Brain pericyte (primary cell): ENCODE data around the gene CMTM5.

Source experiments
- DNase-seq: peaks from one replicate; pipeline ENCODE4 v3.0.0-alpha.2; 2012; ENCODE audit warnings: low read depth, low spot score

CMTM5 gene

DNA sequence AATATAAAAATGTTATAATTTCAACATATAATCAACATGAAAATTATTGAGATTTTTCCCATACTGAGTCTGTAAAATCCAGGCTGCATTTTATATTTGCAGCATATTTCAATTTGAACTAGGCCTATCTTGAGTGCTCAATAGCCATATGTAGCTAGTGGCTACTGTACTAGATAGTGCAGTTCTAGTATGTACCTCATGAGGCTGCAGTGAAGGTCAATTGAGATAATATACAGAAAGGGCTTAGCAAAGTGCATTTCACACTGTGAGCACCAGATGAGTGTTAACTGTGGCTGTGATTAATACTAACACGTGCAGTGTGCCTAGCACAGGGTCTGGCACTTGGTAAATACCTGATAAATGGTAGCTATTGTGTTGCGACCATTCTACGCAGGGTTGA is 18.8 kb upstream of the CMTM5 start:
- DNase-seq, result no peak

DNA sequence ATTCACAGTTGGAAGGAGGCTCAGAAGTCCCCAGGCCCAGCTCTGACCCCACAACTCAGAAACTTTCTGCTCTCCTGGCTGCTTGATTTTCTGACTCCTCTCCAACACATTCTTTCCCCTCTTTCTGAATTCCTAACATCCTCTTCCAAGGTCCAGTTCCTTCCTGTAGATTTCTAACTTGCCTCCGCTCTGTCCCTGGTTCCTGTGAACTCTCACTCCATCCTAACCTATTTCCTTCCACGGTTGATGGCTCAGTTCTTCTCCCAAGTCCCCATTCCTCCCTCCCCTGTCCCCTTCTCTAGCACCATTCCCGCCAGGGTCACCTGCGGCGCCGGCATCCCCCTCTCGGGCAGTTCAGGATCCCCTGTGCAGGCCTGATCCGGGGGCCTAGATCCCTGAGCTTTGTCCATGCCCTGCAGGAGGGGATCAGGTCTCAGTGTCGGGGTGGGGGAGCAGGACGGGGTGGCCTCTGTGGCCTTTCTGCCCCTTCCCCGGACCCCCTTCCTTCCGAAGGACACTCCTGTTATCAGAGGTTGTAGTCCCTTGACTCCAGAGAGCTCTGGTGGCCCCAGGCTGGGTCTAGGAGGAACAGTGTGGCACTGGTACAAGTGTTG is 18.2 kb upstream of the CMTM5 start:
- no peak for DNase-seq

DNA sequence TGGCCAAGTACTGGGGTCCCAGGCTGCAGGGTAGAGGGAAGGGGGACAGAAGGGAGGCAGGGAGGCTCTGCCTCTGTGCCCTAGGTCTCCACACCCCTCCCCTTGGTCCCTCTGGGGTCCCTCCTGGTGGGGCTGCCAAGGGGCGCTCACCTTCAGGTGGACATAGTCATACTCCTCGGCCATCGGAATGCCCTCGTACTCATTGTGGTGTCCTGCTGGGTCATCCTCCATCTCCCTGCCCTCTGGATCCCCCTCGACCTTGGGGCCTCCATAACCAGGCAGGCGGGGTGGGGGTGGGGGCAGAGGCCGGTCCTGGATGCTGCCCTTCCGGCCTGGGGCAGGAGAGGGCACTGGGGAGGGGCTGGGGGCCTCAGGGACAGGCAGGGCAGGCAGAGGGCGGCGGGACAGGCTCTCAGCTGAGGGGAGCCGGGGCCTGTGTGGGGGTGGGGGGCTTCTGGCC is 17.6 kb upstream of the CMTM5 start:
- no peak for DNase-seq

DNA sequence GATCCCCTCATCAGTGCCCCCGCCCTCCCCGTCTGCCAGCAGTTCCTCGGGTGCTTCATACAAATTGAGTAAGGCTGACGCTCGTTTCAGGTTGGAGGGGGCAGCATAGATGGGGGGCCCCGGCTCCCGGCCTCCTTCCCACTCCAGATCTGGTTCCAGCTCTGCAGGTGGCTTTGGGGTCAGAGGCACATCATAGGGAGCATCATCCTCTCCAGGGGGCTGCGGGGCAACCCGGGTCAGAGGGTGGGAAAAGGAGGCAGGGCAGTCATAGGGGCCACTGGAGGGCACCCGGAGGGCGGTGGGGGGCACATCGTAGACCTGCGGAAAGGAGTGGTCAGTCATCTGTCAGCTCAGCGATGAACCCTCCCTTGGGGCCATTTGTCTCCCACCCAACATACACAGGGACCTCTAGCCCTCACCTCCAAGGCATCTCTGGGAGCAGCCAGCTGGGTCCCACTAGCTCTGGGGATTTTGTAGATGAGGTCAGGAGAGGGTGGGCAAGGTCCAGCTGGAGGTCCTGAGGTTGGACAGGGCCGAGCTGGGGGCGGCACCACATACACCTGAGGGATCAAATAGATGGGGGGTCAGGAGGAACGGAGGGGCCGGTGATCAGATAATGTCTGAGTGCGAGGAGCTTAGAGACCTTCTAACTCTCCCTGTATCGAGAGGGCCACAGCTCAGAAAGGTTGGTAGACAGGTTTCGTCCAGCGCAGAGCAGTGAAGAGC is 17.0 kb upstream of the CMTM5 start:
- DNase-seq, result no peak

DNA sequence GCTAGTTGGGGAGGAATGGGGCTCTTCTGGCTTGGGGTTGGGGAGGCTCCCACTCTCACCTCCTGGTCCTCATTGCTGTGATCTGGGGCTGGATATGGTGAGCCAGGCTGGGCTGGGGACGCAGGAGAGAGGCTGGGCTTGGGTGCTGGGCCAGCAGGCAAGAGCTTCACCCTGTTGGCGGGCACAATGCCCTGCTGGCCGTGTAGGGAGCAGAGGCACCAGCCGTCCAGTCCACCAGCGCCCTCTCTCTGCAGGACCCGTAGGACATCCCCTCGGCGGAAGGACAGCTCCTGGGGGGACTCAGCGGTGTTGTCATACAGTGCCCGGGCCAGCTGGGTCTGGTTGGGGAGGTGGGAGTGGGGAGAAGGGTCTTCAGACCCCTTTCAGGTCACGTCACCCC is 16.4 kb upstream of the CMTM5 start:
- DNase-seq, result no peak

DNA sequence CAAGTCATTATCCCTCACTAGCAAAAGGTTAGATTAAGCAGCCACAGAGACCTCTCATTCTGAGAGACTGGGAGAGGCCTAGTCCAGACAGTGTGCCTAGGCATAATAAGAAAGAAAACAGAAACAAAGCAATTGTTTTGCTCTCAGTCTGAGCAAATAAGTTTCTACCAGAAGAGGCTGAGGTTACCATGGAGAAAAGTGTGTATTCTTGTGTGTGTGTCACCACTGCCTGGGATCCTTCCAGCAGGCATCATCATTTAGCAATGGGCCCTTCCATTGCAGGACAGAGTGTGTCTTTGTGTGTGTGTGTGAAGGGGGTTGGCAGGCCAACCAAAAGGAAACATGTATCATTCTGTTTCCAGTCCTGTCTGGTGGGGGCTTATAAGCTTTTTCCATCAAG is 15.5 kb upstream of the CMTM5 start:
- DNase-seq, result no peak

DNA sequence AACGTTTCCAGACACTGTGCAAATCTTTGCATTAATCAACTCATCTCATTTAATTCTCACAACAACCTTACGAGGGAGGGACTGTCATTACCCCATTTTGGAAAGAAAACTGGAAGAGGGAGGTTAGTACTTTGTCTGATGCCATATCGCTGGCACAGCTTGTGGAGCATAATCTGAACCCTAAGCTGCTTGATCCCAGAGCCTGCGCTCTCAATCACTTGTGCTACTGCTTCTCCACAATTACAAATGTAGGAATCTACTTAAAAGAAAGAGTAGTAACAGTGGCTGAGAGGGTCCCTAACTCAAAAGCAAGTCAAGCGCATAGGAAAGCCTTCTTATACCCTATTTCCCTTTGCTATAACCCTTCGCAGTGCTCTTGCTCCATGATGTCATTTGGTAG is 15.1 kb upstream of the CMTM5 start:
- DNase-seq, result no peak

DNA sequence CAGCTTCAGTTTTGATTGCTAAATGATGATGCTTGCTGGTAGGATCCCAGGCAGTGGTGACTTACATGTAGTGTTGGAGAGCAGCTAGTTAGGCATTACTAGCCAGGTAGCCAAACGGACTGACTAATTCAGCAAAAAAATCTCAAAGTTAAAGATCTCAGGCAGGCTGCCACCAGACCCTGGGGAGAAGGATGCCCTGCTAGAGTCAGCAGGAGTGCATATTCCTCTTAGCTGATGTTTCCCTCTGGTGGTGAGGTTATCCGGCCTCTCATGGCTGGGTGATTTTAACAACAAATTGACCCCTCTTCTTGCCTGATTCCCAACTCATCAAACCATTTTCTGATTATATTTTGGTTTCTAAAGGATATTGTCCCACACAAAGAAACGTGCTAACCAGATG is 14.6 kb upstream of the CMTM5 start:
- DNase-seq, result no peak

DNA sequence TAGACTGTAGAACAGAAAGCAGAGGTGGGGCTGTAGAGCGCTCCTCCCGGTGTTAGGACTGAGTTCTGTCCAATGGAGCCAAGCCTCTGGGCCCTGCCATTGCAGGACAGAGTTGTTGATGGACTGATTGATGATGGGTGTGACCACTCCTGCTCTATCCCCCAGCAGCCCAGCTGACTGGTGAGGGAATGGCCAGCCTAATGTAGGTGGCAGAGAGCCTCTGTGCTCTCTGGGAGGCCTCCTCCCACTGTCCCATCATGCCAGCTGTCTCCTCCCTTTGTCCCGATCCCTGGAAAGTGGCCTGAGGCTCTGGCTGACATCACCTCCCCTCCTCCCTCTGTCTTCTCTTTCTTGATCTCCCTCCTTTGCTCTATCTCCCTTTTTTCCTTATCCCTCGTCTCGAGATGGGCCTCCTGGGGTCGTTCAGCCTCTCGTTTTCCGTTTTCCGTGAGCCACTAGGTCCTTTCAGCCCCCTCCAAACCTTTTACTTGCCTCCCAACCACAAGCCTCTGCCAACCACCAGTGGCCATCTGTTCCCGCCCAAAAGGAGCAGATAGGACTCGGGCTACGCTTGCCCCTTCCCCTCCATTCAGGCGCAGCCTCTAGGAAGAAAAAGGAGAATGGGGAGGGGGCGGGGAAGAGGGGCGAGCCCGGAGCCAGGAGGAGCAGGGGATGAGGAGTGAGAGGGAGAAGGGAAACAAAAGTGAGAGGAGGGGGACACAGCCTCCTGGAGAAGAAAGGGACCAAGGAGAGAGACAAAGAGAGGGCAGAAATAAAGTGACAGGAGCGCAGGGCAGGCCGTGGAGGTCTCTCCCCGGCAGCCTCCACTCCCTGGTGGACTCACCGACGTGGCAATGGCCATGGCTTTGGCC is 12.4 kb upstream of the CMTM5 start:
- no peak for DNase-seq

DNA sequence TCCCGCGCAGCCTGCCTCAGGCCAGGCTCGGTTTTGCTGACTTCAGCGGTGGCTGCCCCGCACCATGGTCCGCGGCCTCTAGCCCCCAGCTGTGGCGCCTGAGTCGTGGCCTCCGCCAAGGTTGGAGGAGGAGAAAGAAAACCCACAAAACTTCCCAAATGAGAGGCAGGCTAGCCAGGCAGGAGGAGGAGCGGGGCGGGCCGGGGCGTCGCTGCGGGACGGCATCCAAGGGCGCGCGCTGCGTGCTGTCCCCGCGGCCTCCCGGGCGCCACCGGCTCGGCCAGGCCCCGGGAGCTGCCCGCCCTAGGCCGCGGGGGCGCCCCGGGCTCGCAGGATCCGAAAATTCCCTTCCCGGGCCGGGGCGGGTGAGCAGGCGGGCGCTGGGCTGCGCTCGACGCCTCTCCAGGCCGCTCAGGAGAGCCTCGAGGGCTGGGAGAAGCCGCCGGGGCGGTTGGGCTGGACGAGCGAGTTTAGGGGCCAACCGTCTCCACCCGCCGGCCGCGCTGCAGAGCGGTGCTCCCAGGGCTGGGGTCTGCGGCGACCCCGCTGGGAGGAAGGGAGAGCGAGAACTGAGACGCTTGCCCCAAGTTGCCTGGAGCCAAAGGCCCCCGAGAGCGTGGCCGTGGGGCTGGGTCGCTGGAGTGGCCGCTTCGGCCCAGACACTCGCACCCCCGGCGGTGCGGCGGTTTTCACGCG is 11.7 kb upstream of the CMTM5 start, which contains the start of gene EFS:
TSS of gene EFS (minus strand) at position 137 of the 696 bp plus-strand sequence. CDS start 147 bp downstream, outside the sequence.
- DNase-seq, result no peak

DNA sequence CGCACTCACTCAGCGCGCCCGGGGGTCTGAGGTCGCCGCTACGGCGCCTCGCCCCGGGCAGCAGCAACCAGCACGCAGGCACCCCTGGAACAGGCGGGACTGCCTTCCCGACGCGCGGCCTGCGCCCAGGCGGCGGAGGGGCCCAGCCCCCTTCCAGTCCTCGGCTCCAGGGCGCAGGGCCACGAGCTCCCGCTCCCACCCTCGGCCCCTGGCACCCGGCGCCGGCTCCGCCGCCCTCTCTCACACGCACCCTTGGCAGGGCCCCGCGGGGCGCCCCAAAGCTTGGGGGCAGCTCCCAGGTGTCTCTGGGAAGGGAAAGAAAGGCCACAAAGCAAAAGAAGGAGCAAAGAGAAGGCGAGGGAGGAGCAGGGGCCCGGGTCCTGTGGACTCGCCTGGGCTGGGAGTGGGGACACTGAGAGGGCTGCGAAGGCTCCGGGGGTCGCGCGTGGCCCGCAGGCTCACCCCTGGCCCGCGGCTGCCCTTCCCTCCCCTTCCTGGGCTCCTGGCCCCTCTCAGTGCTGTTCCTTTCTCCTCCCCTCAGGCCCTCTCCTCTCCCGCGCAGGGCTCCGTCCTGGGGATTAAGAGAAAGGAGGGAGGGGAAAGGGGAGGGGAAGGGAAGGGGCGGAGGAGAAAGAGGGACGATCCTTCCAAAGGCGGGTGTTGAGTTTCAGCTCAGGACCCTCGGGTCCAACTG is 11.0 kb upstream of the CMTM5 start:
- DNase-seq, result no peak

DNA sequence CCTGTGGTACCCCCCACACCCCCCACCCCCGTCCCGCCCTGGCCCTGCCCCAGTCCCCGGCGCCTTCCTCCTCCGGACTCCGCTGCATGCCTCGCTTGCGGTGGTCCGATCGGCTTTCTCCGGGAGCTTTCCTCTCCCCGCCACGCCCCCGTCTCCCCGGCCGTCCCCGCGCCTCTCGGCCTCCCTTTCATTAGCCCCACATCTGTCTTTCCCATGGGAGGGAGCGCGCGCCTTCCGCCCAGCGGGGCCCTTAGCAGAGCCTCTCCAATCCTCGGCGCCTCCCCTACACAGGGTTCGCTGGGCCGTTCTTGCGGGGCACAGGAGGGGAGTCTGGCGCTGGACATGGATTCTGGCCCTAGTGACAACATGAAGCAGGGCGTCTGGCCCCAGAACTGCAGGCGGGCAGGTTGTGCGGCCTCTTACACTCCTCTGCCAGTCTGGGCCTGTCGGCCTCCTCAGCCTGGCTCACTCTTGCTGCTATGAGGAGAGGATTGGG is 10.4 kb upstream of the CMTM5 start:
- DNase-seq, result no peak

DNA sequence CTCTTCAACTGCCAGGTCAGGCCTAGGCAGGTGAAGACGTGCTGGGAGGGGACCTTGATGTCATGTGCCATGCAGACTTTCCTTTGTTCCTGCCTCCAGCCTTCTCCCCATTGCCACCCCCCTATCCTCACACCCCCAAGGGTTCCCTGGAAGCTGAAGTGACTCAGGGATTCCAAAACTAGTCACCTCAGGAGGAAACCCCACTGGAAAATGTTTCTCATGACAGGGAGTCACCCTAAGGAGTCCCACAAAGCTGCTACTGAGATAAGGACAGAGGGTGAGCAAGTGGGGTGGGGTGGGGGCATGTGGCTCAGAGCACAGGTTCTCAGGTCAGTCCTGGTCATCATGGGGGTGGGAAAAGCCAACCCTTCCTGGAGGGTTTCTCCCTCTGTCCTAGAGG is 6.6 kb upstream of the CMTM5 start:
- no peak for DNase-seq

DNA sequence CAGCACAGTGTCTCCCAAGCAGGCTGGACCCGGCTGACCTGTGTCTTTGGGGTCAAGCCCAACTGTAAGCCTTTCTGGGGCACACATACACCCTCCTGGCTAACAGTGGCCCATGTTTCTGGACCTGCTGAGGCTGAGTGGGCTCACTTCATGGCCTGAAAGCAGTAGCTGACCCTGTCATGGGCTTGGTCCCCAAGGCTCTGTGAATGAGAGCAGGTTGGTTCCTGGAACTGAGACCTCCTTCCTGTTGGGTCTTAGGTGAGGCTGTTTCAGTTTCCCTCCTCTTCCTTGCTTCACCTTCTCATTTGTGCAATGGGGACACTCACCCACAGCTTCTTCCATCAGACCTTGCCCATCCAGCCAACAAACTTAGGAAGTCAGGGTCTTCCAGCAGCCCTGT is 5.0 kb upstream of the CMTM5 start:
- no peak for DNase-seq

DNA sequence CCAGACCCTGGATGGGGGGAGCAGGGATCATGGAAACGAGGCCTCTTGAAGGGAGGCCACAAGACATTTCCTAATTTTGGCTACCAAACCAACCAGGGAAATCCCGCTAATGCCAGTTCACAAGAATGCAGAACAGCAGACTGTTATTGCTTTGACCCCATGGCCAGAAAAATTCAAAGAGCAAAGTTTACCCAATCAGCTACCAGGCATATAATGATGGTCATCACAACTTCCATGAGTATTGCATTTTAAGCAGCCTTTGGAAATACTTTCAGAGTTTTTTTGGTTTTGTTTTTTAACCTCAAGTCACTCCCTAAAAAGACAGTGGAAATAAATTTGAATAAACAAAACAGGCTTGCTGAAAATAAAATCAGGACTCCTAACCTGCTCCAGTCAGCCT is 4.3 kb upstream of the CMTM5 start, which contains the start of gene IL25:
TSS of gene IL25 (plus strand) at position 301 of the 400 bp plus-strand sequence.
- DNase-seq, result no peak

DNA sequence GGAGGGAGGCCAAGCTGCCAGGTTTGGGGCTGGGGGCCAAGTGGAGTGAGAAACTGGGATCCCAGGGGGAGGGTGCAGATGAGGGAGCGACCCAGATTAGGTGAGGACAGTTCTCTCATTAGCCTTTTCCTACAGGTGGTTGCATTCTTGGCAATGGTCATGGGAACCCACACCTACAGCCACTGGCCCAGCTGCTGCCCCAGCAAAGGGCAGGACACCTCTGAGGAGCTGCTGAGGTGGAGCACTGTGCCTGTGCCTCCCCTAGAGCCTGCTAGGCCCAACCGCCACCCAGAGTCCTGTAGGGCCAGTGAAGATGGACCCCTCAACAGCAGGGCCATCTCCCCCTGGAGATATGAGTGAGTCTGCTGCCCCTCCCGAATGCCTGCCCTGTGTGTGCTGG is 3.8 kb upstream of the CMTM5 start:
- DNase-seq, result no peak

DNA sequence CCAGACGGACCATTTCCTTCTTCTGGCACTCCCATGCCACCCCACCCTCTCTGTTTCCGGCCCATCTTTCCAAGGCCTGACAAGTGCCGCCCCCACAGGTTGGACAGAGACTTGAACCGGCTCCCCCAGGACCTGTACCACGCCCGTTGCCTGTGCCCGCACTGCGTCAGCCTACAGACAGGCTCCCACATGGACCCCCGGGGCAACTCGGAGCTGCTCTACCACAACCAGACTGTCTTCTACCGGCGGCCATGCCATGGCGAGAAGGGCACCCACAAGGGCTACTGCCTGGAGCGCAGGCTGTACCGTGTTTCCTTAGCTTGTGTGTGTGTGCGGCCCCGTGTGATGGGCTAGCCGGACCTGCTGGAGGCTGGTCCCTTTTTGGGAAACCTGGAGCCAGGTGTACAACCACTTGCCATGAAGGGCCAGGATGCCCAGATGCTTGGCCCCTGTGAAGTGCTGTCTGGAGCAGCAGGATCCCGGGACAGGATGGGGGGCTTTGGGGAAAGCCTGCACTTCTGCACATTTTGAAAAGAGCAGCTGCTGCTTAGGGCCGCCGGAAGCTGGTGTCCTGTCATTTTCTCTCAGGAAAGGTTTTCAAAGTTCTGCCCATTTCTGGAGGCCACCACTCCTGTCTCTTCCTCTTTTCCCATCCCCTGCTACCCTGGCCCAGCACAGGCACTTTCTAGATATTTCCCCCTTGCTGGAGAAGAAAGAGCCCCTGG is 1.2 kb upstream of the CMTM5 start:
- no peak for DNase-seq

DNA sequence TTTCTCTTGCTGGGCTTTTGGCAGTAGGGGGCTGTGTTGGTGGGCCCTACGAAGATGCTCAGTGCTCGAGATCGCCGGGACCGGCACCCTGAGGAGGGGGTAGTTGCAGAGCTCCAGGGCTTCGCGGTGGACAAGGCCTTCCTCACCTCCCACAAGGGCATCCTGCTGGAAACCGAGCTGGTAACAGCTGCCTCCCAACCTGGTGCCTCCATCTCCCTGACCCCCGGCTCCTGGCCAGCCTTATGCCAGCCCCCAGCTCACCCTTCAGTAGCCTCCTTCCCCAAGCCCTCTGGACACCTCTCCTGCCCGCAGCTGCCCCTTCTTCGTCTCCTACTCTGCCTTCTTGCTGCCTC is 328 bp downstream of the CMTM5 start:
- DNase-seq, result no peak

DNA sequence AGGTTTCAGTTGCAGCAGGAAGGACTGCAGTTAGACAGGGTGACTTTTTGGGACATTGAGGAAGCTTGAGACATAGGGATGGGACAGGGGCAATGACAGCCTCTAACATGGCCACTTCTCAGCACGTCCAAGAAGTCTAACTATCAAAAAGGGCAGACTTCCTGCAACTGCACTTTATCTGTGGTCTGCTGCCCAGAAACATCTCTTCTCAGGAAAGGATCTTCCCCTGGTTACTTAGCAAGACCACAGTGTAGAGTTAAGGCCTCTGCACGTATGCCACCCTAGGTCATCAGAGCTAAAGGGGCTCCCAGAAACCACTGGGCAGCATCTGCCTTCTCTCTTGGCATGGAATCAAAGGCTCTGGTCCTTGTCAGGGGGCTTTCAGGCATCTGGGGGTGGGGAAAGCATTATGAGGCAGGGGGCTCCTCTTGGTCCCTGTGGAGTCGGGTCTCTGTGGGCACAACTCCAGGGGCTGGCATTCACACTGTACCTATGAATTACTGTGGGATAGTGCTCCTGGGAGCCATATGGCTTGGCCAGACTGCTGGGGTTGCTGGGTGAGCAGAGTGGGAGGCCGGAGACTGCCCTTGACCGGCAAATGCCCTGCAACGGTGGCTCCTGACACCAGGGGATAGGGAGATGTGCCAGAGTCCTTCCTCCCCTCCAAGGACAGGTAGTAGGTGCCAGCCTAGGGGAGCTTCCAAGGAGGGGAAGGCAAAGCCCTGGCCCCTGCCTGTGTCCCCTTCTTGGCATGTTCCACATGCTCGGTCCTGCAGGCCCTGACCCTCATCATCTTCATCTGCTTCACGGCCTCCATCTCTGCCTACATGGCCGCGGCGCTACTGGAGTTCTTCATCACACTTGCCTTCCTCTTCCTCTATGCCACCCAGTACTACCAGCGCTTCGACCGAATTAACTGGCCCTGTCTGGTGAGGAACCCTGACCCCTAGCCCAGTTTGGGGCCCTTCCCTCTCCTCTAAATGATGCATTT is 1.0 kb downstream of the CMTM5 start:
- no peak for DNase-seq
